SK-N-SH (cell line): Measurements from ENCODE around the gene ANXA11. TPM values are rescaled to one million over a fixed set of nuclear protein-coding genes. Genes with fewer than 3 reads are reported as not detected.

ENCODE experiments used
- CTCF ChIA-PET: fragments of 300-600, 350-600 bp; formaldehyde crosslinking; extraction: SDS; loops from one replicate; lab custom pipeline; 2021; lab: Yijun Ruan, JAX
- POLR2A ChIA-PET: fragments of 350-600 bp; sonication (Branson Sonifier 250); formaldehyde crosslinking; extraction: SDS; loops from one replicate; lab custom pipeline; 2020; ENCODE audit warnings: antibody characterized with exemption, inconsistent platforms; lab: Yijun Ruan, JAX
- DNase-seq: peaks from one replicate; pipeline ENCODE4 v3.0.0; 2012
- H2AFZ ChIP-seq: fragments of 200-600 bp; sonication (generic); 2 replicates; pipeline ENCODE4 v1.8.1; 2016; ENCODE audit warnings: antibody characterized with exemption, mild to moderate bottlenecking, low read depth
- H3F3A ChIP-seq: fragments of 200-600 bp; sonication (generic); replicated peaks from 2 replicates; pipeline ENCODE3; 2016; ENCODE audit warnings: antibody characterized with exemption, mild to moderate bottlenecking; ENCODE audit not compliant: insufficient read depth
- H3K27ac ChIP-seq, 2 experiments: fragments of 200-500 bp in 1 of 2; fragments of 200-600 bp in 1 of 2; sonication (Bioruptor generic) in 1 of 2; sonication (generic), shearing (Covaris generic) in 1 of 2; 2 replicates each; pipeline versions ENCODE4 v1.5.1 to v1.6.1; 2014 to 2016; ENCODE audit warnings: low read depth in 2 of 2, inconsistent platforms in 1 of 2, low read length in 1 of 2, mild to moderate bottlenecking in 1 of 2, mixed read lengths in 1 of 2
- H3K27me3 ChIP-seq: fragments of 200-600 bp; sonication (generic), shearing (Covaris generic); 2 replicates; pipeline ENCODE4 v1.6.1; 2016; ENCODE audit warnings: mixed run types; ENCODE audit not compliant: insufficient read depth
- H3K36me3 ChIP-seq, 2 experiments: fragments of 200-500 bp in 1 of 2; fragments of 200-600 bp in 1 of 2; sonication (Bioruptor generic) in 1 of 2; sonication (generic) in 1 of 2; replicated peaks in 1 of 2; 2 replicates each; pipeline versions ENCODE3 to v1.5.1; 2014 to 2016; ENCODE audit warnings: low read length in 1 of 2, mild to moderate bottlenecking in 1 of 2; ENCODE audit not compliant: insufficient read depth in 2 of 2, control insufficient read depth in 1 of 2
- H3K4me1 ChIP-seq, 2 experiments: fragments of 200-500 bp in 1 of 2; fragments of 200-600 bp in 1 of 2; sonication (Bioruptor generic) in 1 of 2; sonication (generic), shearing (Covaris generic) in 1 of 2; 2 replicates each; pipeline versions ENCODE4 v1.5.1 to v1.6.1; 2014 to 2016; ENCODE audit warnings: low read depth in 1 of 2, low read length in 1 of 2, mixed run types in 1 of 2; ENCODE audit not compliant: insufficient read depth in 2 of 2, control insufficient read depth in 1 of 2
- H3K4me2 ChIP-seq: fragments of 200-600 bp; sonication (generic), shearing (Covaris generic); 2 replicates; pipeline ENCODE4 v1.6.1; 2017; ENCODE audit warnings: mixed run types
- H3K4me3 ChIP-seq, 2 experiments: fragments of 200-500 bp in 1 of 2; fragments of 200-600 bp in 1 of 2; sonication (Bioruptor generic) in 1 of 2; sonication (generic), shearing (Covaris generic) in 1 of 2; 2 replicates each; pipeline versions ENCODE4 v1.5.1 to v1.8.1; 2014 to 2016; ENCODE audit warnings: low read depth in 2 of 2, inconsistent platforms in 1 of 2, low read length in 1 of 2, mild to moderate bottlenecking in 1 of 2, mixed read lengths in 1 of 2, moderate library complexity in 1 of 2
- H3K79me2 ChIP-seq: fragments of 200-600 bp; sonication (generic); 2 replicates; pipeline ENCODE4 v1.8.1; 2017; ENCODE audit warnings: mild to moderate bottlenecking; ENCODE audit not compliant: insufficient read depth
- H3K9ac ChIP-seq: fragments of 200-600 bp; sonication (generic); 2 replicates; pipeline ENCODE4 v1.6.1; 2017; ENCODE audit warnings: mixed run types
- H3K9me2 ChIP-seq: fragments of 200-600 bp; sonication (generic); 2 replicates; pipeline ENCODE4 v1.6.1; 2017; ENCODE audit warnings: mixed run types
- H3K9me3 ChIP-seq: fragments of 200-600 bp; sonication (generic); 2 replicates; pipeline ENCODE4 v1.6.1; 2017; ENCODE audit warnings: mixed run types, mild to moderate bottlenecking, moderate library complexity
- H4K20me1 ChIP-seq: fragments of 200-600 bp; sonication (generic); 2 replicates; pipeline ENCODE4 v1.6.1; 2017; ENCODE audit warnings: mild to moderate bottlenecking, mixed run types; ENCODE audit not compliant: insufficient read depth
- CHD2 ChIP-seq: fragments of 150-350 bp; IDR thresholded peaks from 2 replicates; pipeline ENCODE4 v1.6.1; 2018; ENCODE audit warnings: low read length; ENCODE audit not compliant: partially characterized antibody
- CTCF ChIP-seq: fragments of 200-600 bp; sonication (generic); IDR thresholded peaks from 2 replicates; pipeline ENCODE4 v1.6.1; 2017; ENCODE audit warnings: antibody characterized with exemption, mild to moderate bottlenecking, moderate library complexity
- EP300 ChIP-seq, 2 experiments: IDR thresholded peaks; 2 replicates each; pipeline versions ENCODE4 v1.4.0 to v1.6.1; 2012; ENCODE audit warnings: borderline replicate concordance in 1 of 2, low read depth in 1 of 2, low read length in 1 of 2
- EZH2phosphoT487 ChIP-seq: fragments of 200-600 bp; sonication (generic); IDR thresholded peaks from 2 replicates; pipeline ENCODE4 v1.6.1; 2017; ENCODE audit warnings: low read depth, mixed run types, mild to moderate bottlenecking, antibody characterized with exemption, moderate library complexity, borderline replicate concordance
- FOSL2 ChIP-seq: IDR thresholded peaks from 2 replicates; pipeline ENCODE4 v1.4.0; 2012; ENCODE audit warnings: low read depth, mild to moderate bottlenecking, moderate library complexity, borderline replicate concordance
- FOXM1 ChIP-seq: IDR thresholded peaks from 2 replicates; pipeline ENCODE4 v1.4.0; 2012; ENCODE audit warnings: low read depth, mild to moderate bottlenecking
- GABPA ChIP-seq: IDR thresholded peaks from 2 replicates; pipeline ENCODE4 v1.4.0; 2012; ENCODE audit warnings: low read depth, mild to moderate bottlenecking
- GATA2 ChIP-seq: sonication (generic); formaldehyde crosslinking; IDR thresholded peaks from 2 replicates; pipeline ENCODE4 v1.5.0; 2020; ENCODE audit warnings: mild to moderate bottlenecking, missing genetic modification reagents
- JUND ChIP-seq: IDR thresholded peaks from 2 replicates; pipeline ENCODE4 v1.4.0; 2012
- MEF2A ChIP-seq: IDR thresholded peaks from 2 replicates; pipeline ENCODE4 v1.4.0; 2012; ENCODE audit warnings: low read depth, borderline replicate concordance
- MXI1 ChIP-seq: IDR thresholded peaks from 2 replicates; pipeline ENCODE4 v1.6.1; 2012; ENCODE audit warnings: mild to moderate bottlenecking, low read depth, low read length, improper control_type of control experiment
- POLR2AphosphoS5 ChIP-seq: IDR thresholded peaks from 2 replicates; pipeline ENCODE4 v1.6.1; 2012; ENCODE audit warnings: low read depth, low read length
- RAD21 ChIP-seq: IDR thresholded peaks from 2 replicates; pipeline ENCODE4 v1.6.1; 2012; ENCODE audit warnings: mild to moderate bottlenecking, low read length
- RCOR1 ChIP-seq: fragments of 150-350 bp; IDR thresholded peaks from 2 replicates; pipeline ENCODE4 v1.6.1; 2017; ENCODE audit warnings: antibody characterized with exemption, low read length
- RFX5 ChIP-seq: IDR thresholded peaks from 2 replicates; pipeline ENCODE4 v1.6.1; 2012; ENCODE audit warnings: mild to moderate bottlenecking, improper control_type of control experiment, low read length
- SIN3A ChIP-seq: IDR thresholded peaks from 2 replicates; pipeline ENCODE4 v1.6.1; 2012; ENCODE audit warnings: low read depth, mild to moderate bottlenecking, low read length, moderate library complexity, borderline replicate concordance
- SMC3 ChIP-seq: IDR thresholded peaks from 2 replicates; pipeline ENCODE4 v1.6.1; 2012; ENCODE audit warnings: low read depth, low read length, improper control_type of control experiment
- TAF1 ChIP-seq: IDR thresholded peaks from 2 replicates; pipeline ENCODE4 v1.6.1; 2012; ENCODE audit warnings: low read depth, mild to moderate bottlenecking, low read length, moderate library complexity, borderline replicate concordance
- TCF12 ChIP-seq: IDR thresholded peaks from 2 replicates; pipeline ENCODE4 v1.4.0; 2012
- USF1 ChIP-seq: IDR thresholded peaks from 2 replicates; pipeline ENCODE4 v1.4.0; 2012; ENCODE audit warnings: low read depth, borderline replicate concordance
- YY1 ChIP-seq: IDR thresholded peaks from 2 replicates; pipeline ENCODE4 v1.4.0; 2012; ENCODE audit warnings: low read depth, mild to moderate bottlenecking
- ZBTB33 ChIP-seq: IDR thresholded peaks from 2 replicates; pipeline ENCODE4 v1.4.0; 2012; ENCODE audit warnings: low read depth, borderline replicate concordance
- WGBS: methylation state at CpG from one replicate; pipeline ENCODE4 v1.1.6; 2017; ENCODE audit warnings: low lambda C conversion rate; 5-methylcytosine and 5-hydroxymethylcytosine counted together
- polyA plus RNA-seq, 3 experiments: library from polyadenylated mRNA; depleted of rRNA; stranded (reverse); fragments of >200 nt; gene quantifications; 2 replicates each; pipeline ENCODE4 v1.2.3, GENCODE V29; 2012

ANXA11 gene
- polyA plus RNA-seq, 1 of the 3 experiments (the other 2 are of a cell fraction), result 53.6 TPM

DNA sequence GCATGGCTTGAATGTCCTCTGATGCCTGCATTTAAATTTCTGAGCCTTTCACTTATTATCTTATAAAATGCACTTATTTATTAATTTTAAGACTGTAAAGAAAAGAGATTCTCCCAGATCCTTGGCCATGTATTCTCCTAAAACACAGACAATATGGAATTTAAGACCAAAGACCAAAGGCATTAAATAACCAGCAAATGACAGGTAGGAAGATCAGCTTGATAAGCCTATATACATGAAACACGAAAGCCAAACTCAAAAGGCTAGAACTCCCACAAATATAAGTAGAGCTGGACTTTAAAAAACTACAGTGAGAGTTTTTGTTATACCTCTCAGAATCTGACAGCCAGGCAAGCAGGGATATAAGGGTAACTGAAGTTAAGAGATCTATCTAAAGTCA lies 5.1 kb downstream of the ANXA11 start:
- TF ChIP-seq MXI1, result no peak
- no peak for TF ChIP-seq FOXM1
- TF ChIP-seq CTCF, result no peak
- no peak for TF ChIP-seq POLR2AphosphoS5
- no peak for TF ChIP-seq FOSL2
- TF ChIP-seq USF1, result no peak
- TF ChIP-seq CHD2, result no peak
- no peak for TF ChIP-seq SMC3
- TF ChIP-seq RCOR1, result no peak
- TF ChIP-seq EZH2phosphoT487, result no peak
- TF ChIP-seq SIN3A, result no peak
- TF ChIP-seq TAF1, result no peak
- no peak for TF ChIP-seq RAD21
- ChIA-PET CTCF (interaction anchor here (1.0 kb wide), 1 partner anchor 57 kb away, joined by 5 read pairs; no protein-coding TSS in a partner anchor), POLR2A (no interaction called here)
- H2AFZ ChIP-seq, result no peak overlapping the region
- H3K27me3 ChIP-seq, result no peaks in the 10 kb centered on the region
- H3K4me3 ChIP-seq, result no peak overlapping the region
- no peak for DNase-seq
- no peaks in the 10 kb centered on the region for H3F3A ChIP-seq
- no peak overlapping the region for H3K4me2 ChIP-seq
- H4K20me1 ChIP-seq, result peaks cover 65% of the 10 kb centered on the region
- H3K9ac ChIP-seq, result no peak overlapping the region
- WGBS, result 94% methylated on average over 1 of the region's 1 CpG
- no peak overlapping the region for H3K27ac ChIP-seq
- H3K36me3 ChIP-seq, result no peaks in the 10 kb centered on the region
- no peaks in the 10 kb centered on the region for H3K9me3 ChIP-seq
- H3K4me1 ChIP-seq, result peaks cover 7 to 32% of the 10 kb centered on the region in 2 experiments; a peak in 2 of 4 replicates
- H3K79me2 ChIP-seq, result peaks cover 84% of the 10 kb centered on the region
- H3K9me2 ChIP-seq, result no peaks in the 10 kb centered on the region

DNA sequence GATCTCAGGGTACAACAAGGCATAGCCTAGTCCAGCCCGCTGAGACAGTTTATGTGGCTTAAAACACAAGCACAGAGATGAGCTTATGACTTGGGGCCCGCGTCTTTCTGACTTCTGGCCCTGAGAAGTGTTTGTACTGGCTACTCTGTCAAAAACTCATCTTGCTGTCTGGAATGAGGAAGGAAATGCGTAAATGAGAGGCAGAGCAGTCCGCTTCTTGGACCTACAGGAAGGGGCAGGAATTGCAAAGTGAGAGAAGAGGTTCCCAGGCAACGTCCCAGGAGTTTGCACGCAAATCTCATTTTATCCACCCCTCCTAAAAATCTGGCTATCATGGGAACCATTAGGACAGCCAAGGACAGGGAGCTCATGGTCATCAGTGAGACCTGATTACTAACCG lies 5.5 kb downstream of the ANXA11 start:
- H4K20me1 ChIP-seq, result peaks cover 68% of the 10 kb centered on the region
- no peaks in the 10 kb centered on the region for H3K9me3 ChIP-seq
- no peaks in the 10 kb centered on the region for H3K9me2 ChIP-seq
- ChIA-PET CTCF (interaction anchor here (1.0 kb wide), 1 partner anchor 56 kb away, joined by 5 read pairs; no protein-coding TSS in a partner anchor), POLR2A (no interaction called here)
- H2AFZ ChIP-seq, result no peak overlapping the region
- no peak overlapping the region for H3K27ac ChIP-seq
- no peaks in the 10 kb centered on the region for H3K36me3 ChIP-seq
- H3K4me2 ChIP-seq, result no peak overlapping the region
- H3K79me2 ChIP-seq, result peaks cover 82% of the 10 kb centered on the region
- H3F3A ChIP-seq, result no peaks in the 10 kb centered on the region
- no peak overlapping the region for H3K4me3 ChIP-seq
- H3K4me1 ChIP-seq, result peaks cover 7 to 31% of the 10 kb centered on the region in 2 experiments; a peak in 2 of 4 replicates
- DNase-seq, result no peak
- WGBS, result 88% methylated on average over 8 of the region's 8 CpGs
- H3K9ac ChIP-seq, result no peak overlapping the region
- H3K27me3 ChIP-seq, result no peaks in the 10 kb centered on the region
- TF ChIP-seq SIN3A (no peak), ZBTB33 (no peak), GABPA (no peak), RFX5 (no peak), JUND (no peak), YY1 (no peak), CTCF (no peak), MEF2A (no peak), POLR2AphosphoS5 (no peak), GATA2 (CRISPR knock-in tag) (no peak), USF1 (no peak), TCF12 (no peak), EP300 (IDR thresholded peaks at IDR 0.05; ENCODE audit: borderline replicate concordance in 1 of 2, low read depth in 1 of 2, low read length in 1 of 2) (no peak), SMC3 (no peak)
